Endothelial cell of umbilical vein (primary cell): ENCODE data around the gene PLPP2.

Experiments
- EZH2 ChIP-seq: IDR thresholded peaks from 2 replicates; pipeline ENCODE4 v1.6.1; 2012; ENCODE audit warnings: borderline replicate concordance, low read depth, mild to moderate bottlenecking, moderate library complexity, low read length, inconsistent platforms; ENCODE audit not compliant: severe bottlenecking
- FOS ChIP-seq: IDR thresholded peaks from 2 replicates; pipeline ENCODE4 v1.6.1; 2011; ENCODE audit warnings: mild to moderate bottlenecking, low read length, moderate library complexity, borderline replicate concordance; ENCODE audit not compliant: insufficient read depth
- JUN ChIP-seq: IDR thresholded peaks from 2 replicates; pipeline ENCODE4 v1.6.1; 2011; ENCODE audit warnings: borderline replicate concordance, low read depth; ENCODE audit not compliant: insufficient read length, insufficient read depth
- MYC ChIP-seq: IDR thresholded peaks from one replicate; pipeline ENCODE4 v1.6.1; 2011; ENCODE audit warnings: mild to moderate bottlenecking, low read depth, low read length
- POLR2A ChIP-seq: IDR thresholded peaks from 2 replicates; pipeline ENCODE4 v1.6.1; 2012; ENCODE audit warnings: low read depth, mild to moderate bottlenecking, control low read depth, low read length
- POLR2AphosphoS5 ChIP-seq: IDR thresholded peaks from 2 replicates; pipeline ENCODE4 v1.6.1; 2012; ENCODE audit warnings: low read depth, mild to moderate bottlenecking, control low read depth, low read length, moderate library complexity; ENCODE audit not compliant: insufficient read depth
- TF ChIP-seq, protein P1 (sequence below), 2 donors: IDR thresholded peaks; 1 replicate in 1 of 2; 2 replicates in 1 of 2; pipeline ENCODE4 v1.5.1; 2011; ENCODE audit warnings: low read length in 2 of 2, mild to moderate bottlenecking in 2 of 2, moderate library complexity in 2 of 2, control low read depth in 1 of 2, inconsistent platforms in 1 of 2, low read depth in 1 of 2; ENCODE audit not compliant: insufficient read depth in 1 of 2; ENCODE audit errors: extremely low read depth in 1 of 2
- TF ChIP-seq, protein P2 (sequence below): IDR thresholded peaks from 2 replicates; pipeline ENCODE4 v1.6.1; 2011; ENCODE audit not compliant: insufficient read depth, insufficient read length

DNA sequence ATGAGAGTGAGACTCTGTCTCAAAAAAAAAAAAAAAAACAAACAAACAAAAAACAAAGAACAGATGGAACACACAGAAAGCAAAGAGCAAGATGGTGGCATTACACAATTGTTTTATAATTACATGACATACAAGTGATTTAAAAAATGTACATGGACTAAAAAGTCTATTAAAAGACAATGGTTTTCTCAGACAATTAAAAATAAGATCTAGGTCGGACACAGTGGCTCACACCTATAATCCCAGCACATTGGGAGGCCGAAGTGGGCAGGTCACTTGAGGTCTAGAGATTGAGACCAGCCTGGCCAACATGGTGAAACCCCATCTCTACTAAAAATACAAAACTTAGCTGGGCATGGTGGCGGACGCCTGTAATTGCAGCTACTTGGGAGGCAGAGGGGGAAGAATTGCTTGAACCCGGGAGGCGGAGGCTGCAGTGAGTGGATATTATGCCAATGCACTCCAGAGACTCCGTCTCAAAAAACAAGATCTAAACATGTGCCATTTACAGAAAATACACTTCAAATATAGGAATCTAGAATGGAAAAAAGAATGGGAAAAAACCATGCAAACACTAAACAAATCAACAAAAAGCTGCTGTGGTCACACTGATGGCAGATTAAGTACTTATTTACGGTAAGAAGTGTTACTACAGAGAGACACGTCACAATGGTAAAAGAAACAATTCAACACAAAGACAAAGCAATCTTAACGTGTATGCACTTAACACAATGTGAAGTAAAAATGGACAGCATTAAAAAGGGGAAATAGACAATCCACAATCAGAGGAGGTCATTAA is 26.7 kb upstream of the PLPP2 start:
- no peak for TF ChIP-seq POLR2AphosphoS5
- no peak for TF ChIP-seq POLR2A
- TF ChIP-seq, protein P1, sequence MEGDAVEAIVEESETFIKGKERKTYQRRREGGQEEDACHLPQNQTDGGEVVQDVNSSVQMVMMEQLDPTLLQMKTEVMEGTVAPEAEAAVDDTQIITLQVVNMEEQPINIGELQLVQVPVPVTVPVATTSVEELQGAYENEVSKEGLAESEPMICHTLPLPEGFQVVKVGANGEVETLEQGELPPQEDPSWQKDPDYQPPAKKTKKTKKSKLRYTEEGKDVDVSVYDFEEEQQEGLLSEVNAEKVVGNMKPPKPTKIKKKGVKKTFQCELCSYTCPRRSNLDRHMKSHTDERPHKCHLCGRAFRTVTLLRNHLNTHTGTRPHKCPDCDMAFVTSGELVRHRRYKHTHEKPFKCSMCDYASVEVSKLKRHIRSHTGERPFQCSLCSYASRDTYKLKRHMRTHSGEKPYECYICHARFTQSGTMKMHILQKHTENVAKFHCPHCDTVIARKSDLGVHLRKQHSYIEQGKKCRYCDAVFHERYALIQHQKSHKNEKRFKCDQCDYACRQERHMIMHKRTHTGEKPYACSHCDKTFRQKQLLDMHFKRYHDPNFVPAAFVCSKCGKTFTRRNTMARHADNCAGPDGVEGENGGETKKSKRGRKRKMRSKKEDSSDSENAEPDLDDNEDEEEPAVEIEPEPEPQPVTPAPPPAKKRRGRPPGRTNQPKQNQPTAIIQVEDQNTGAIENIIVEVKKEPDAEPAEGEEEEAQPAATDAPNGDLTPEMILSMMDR (IDR thresholded peaks at IDR 0.05; ENCODE audit: extremely low read depth in 1 of 2, insufficient read depth in 1 of 2, low read depth in 1 of 2, low read length in 2 of 2) = peak in 1 of 2 donors; percentile 8
- no peak for TF ChIP-seq JUN
- no peak for TF ChIP-seq EZH2
- no peak for TF ChIP-seq MYC
- TF ChIP-seq, protein P2, sequence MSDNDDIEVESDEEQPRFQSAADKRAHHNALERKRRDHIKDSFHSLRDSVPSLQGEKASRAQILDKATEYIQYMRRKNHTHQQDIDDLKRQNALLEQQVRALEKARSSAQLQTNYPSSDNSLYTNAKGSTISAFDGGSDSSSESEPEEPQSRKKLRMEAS = no peak
- TF ChIP-seq FOS = no peak
